Stromal cell of bone marrow (primary cell): Measurements from ENCODE around the gene TXNRD3.

ENCODE experiments used
- DNase-seq: peaks from one replicate; pipeline ENCODE4 v3.0.0-alpha.2; 2012; ENCODE audit warnings: low read depth

The TXNRD3 gene

GRCh38 chr3:126582311-126582710, 72.6 kb downstream of the TXNRD3 start:
- DNase-seq = no peak

GRCh38 chr3:126581569-126581968, 73.4 kb downstream of the TXNRD3 start:
- DNase-seq = no peak

GRCh38 chr3:126580746-126581145, 74.2 kb downstream of the TXNRD3 start:
- DNase-seq = no peak

GRCh38 chr3:126578702-126579101, 76.2 kb downstream of the TXNRD3 start:
- DNase-seq = no peak

GRCh38 chr3:126577261-126577660, 77.7 kb downstream of the TXNRD3 start:
- no peak for DNase-seq

- no peak for DNase-seq
Observed at GRCh38 chr3:126573492-126574117, 81.3 kb downstream of the TXNRD3 start.

- no peak for DNase-seq
Observed at GRCh38 chr3:126571078-126571477, 83.8 kb downstream of the TXNRD3 start.

GRCh38 chr3:126570103-126570541, 84.8 kb downstream of the TXNRD3 start:
- DNase-seq = no peak

GRCh38 chr3:126569390-126569975, 85.4 kb downstream of the TXNRD3 start:
- no peak for DNase-seq

- no peak for DNase-seq
Observed at GRCh38 chr3:126568776-126569342, 86.1 kb downstream of the TXNRD3 start.

GRCh38 chr3:126567696-126568438, 87.1 kb downstream of the TXNRD3 start:
- DNase-seq = no peak

- DNase-seq = no peak
Observed at GRCh38 chr3:126562737-126563276, 92.1 kb downstream of the TXNRD3 start.

- DNase-seq = no peak
Observed at GRCh38 chr3:126558336-126559071, 96.4 kb downstream of the TXNRD3 start, which contains the start of gene C3orf22. TSS of gene C3orf22 (minus strand) at chr3:126558932. CDS start at chr3:126553390, 5,542 bp downstream.

GRCh38 chr3:126557761-126558160, 97.2 kb downstream of the TXNRD3 start:
- no peak for DNase-seq

- no peak for DNase-seq
Observed at GRCh38 chr3:126557415-126557745, 97.5 kb downstream of the TXNRD3 start.
